Kidney (tissue), 2 donors: ENCODE measurements around the gene PLK4. TPM values are rescaled to one million over a fixed set of nuclear protein-coding genes. Genes with fewer than 3 reads are reported as not detected.

Experiments used
- polyA plus RNA-seq: library from polyadenylated mRNA; stranded (reverse); fragments of 350-450 nt; fragmentation: Illumina TruSeq; extraction: RNeasy Lipid Tissue Mini Kit (QIAGEN cat#74804); gene quantifications from one replicate; pipeline ENCODE4 v1.2.3, GENCODE V29; 2014; ENCODE audit warnings: low read depth, low replicate concordance; ENCODE audit not compliant: insufficient read depth
- total RNA-seq: library from RNA; stranded (reverse); fragmentation: NEBNext Ultra II Directional; extraction: Animal tissue kit (Norgen Biotek cat#: 25700); gene quantifications from one replicate; pipeline ENCODE4 v1.2.1, GENCODE V29; 2021
- donor health status: DM: yes; HTN: yes; CAD: no.

PLK4 gene
- total and polyA plus RNA-seq, 2 donors from 2014 or later = 0.56 to 2.0 TPM

Other genes with a start within 250 kb of the PLK4 start
- gene INTU, start 247.9 kb upstream of the PLK4 start, total RNA-seq = 8.3 TPM
- 2.6 TPM for gene INTU, start 247.9 kb upstream of the PLK4 start, polyA plus RNA-seq
- not detected for gene SLC25A31, start 150.5 kb upstream of the PLK4 start, total RNA-seq
- not detected for gene SLC25A31, start 150.5 kb upstream of the PLK4 start, polyA plus RNA-seq
- 13.5 TPM for gene HSPA4L, start 98.6 kb upstream of the PLK4 start, total RNA-seq
- gene HSPA4L, start 98.6 kb upstream of the PLK4 start, polyA plus RNA-seq = 8.8 TPM
- gene MFSD8, start 84.3 kb downstream of the PLK4 start, total RNA-seq = 20.5 TPM
- gene MFSD8, start 84.3 kb downstream of the PLK4 start, polyA plus RNA-seq = 6.6 TPM
- gene ABHD18, start 84.5 kb downstream of the PLK4 start, total RNA-seq = 12.3 TPM
- 5.6 TPM for gene ABHD18, start 84.5 kb downstream of the PLK4 start, polyA plus RNA-seq
- gene LARP1B, start 180.4 kb downstream of the PLK4 start, total RNA-seq = 24.9 TPM
- gene LARP1B, start 180.4 kb downstream of the PLK4 start, polyA plus RNA-seq = 9.3 TPM